Heart left ventricle (tissue), 13 donors: ENCODE measurements around the gene YJEFN3.

Experiments
- POLR2A ChIP-seq, 2 donors: fragments of 450-650 bp; IDR thresholded peaks; one replicate each; pipeline ENCODE4 v1.6.1; 2017; ENCODE audit warnings: antibody characterized with exemption in 2 of 2, mild to moderate bottlenecking in 2 of 2, moderate library complexity in 2 of 2
- TF ChIP-seq, protein P1 (sequence below), 12 donors: fragments of 200-600 bp; sonication (generic) in 4 of 12; IDR thresholded peaks; one replicate each; pipeline versions ENCODE4 v1.5.0 to v1.8.0; 2018 to 2022; ENCODE audit warnings: antibody characterized with exemption in 12 of 12, mild to moderate bottlenecking in 5 of 12
- donor health status: ischemic (EF 13 %, LVEDD 7.1; RV severe dilation, severe dysfunction).
- donor health status: DM: no; HTN: yes; CAD: no.
- donor health status: DM: no; HTN: no; CAD: no.
- donor health status: ischemic (EF 25% LVEDD 6.9; RV normal size, moderate dysfunction).
- donor health status: ischemic (EF 25% LVEDD 5.7; RV mildly dilated, moderate dysfunction).
- donor health status: ischemic (EF 35%, LVEDD 5.7; RV mildly dilated, moderate dysfunction).
- donor health status: nonischemic (EF 11% LVEDD 7.7; RV severe dilation, severe dysfunction).
- donor health status: DM: yes; HTN: yes; CAD: no.
- donor health status: PGD.
- donor health status: ischemic (EF 29% LVEDD 5.4; RV normal size, mild dysfunction).
- donor health status: nonischemic (EF 23%, LVEDD 6.1; RV moderate dilation, normal function).

DNA sequence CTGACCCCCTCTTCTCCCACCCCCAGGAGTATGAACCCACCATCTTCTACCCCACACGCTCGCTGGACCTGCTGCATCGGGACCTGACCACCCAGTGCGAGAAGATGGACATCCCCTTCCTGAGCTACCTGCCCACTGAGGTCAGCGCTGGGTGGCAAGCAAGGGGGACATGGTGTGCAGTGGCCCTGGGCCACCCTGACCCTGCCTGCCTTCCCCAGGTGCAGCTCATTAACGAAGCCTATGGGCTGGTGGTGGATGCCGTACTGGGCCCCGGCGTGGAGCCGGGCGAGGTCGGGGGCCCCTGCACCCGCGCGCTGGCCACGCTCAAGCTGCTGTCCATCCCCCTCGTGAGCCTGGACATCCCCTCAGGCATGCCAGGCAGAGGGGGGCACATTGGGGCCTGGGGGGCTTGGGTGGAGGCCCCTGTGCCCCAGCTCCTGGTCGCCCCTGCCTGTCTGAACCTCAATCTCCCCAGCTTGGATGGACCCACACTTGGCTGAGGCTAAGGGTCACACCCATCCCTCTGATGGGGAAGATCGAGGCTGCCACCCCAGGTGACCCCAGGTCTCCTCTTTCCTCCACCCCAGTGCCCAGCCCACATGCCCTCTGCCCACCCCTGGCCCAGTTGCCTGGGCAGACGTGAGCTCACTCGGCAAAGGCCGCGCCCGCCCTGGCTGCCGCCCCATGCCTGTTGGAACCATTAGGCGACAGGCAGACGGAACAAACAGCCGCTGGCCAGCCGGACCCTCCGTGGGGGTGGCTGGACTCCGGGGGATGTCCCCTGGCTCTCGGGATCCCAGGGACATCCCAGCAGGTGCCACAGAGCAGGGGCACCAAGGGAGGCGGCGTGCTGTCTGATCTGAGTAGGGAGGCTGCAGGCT is 6.8 kb downstream of the YJEFN3 start:
- TF ChIP-seq, protein P1, sequence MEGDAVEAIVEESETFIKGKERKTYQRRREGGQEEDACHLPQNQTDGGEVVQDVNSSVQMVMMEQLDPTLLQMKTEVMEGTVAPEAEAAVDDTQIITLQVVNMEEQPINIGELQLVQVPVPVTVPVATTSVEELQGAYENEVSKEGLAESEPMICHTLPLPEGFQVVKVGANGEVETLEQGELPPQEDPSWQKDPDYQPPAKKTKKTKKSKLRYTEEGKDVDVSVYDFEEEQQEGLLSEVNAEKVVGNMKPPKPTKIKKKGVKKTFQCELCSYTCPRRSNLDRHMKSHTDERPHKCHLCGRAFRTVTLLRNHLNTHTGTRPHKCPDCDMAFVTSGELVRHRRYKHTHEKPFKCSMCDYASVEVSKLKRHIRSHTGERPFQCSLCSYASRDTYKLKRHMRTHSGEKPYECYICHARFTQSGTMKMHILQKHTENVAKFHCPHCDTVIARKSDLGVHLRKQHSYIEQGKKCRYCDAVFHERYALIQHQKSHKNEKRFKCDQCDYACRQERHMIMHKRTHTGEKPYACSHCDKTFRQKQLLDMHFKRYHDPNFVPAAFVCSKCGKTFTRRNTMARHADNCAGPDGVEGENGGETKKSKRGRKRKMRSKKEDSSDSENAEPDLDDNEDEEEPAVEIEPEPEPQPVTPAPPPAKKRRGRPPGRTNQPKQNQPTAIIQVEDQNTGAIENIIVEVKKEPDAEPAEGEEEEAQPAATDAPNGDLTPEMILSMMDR (IDR thresholded peaks at IDR 0.05): no peak
- no peak for TF ChIP-seq POLR2A (IDR thresholded peaks at IDR 0.05)
